Peyer's patch (tissue), 4 donors: ENCODE data around the gene GOLGA6A.

Experiments
- POLR2A ChIP-seq, 2 donors: fragments of 450-650 bp; IDR thresholded peaks; one replicate each; pipeline ENCODE4 v1.5.1; 2017; ENCODE audit warnings: antibody characterized with exemption in 2 of 2, mild to moderate bottlenecking in 2 of 2, moderate library complexity in 2 of 2
- TF ChIP-seq, protein P1 (sequence below), 6 experiments: fragments of 450-650 bp in 4 of 6; fragments of 200-600 bp in 2 of 6; sonication (generic) in 1 of 6; IDR thresholded peaks; one replicate each; pipeline ENCODE4 v1.5.1; 2017 to 2019; ENCODE audit warnings: antibody characterized with exemption in 6 of 6, mild to moderate bottlenecking in 3 of 6, moderate library complexity in 1 of 6

DNA sequence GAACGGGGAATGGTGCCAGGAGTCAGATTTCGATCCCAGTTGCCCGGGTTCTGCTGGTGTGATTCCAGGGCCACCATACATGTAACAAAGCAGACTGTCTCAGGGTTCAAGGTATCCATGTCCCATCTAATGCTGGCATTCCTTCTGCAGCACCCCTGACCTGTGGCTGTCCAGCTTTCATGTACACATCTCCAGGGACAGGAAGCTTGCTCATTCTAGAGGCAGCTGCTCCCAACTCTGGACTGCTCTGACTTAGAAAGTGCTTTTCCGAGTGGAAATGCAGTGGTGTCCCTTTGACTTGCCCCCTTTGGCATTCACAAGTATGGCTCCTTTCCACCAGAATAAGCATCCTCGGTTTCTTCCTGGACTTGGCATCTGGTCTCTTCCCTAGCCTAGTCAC, 56.9 kb downstream of the GOLGA6A start:
- TF ChIP-seq, protein P1, sequence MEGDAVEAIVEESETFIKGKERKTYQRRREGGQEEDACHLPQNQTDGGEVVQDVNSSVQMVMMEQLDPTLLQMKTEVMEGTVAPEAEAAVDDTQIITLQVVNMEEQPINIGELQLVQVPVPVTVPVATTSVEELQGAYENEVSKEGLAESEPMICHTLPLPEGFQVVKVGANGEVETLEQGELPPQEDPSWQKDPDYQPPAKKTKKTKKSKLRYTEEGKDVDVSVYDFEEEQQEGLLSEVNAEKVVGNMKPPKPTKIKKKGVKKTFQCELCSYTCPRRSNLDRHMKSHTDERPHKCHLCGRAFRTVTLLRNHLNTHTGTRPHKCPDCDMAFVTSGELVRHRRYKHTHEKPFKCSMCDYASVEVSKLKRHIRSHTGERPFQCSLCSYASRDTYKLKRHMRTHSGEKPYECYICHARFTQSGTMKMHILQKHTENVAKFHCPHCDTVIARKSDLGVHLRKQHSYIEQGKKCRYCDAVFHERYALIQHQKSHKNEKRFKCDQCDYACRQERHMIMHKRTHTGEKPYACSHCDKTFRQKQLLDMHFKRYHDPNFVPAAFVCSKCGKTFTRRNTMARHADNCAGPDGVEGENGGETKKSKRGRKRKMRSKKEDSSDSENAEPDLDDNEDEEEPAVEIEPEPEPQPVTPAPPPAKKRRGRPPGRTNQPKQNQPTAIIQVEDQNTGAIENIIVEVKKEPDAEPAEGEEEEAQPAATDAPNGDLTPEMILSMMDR (IDR thresholded peaks at IDR 0.05), result no peak
- TF ChIP-seq POLR2A (IDR thresholded peaks at IDR 0.05), result no peak
